DOHH2 (cell line): ENCODE results near the gene HOXA13.
A peak's percentile ranks its signal among the peaks of the same experiment; 100 is the strongest.

Experiments used
- CTCF ChIP-seq: fragments of 200-600 bp; sonication (generic); IDR thresholded peaks from one replicate; pipeline ENCODE4 v1.5.1; 2014; ENCODE audit warnings: antibody characterized with exemption, mild to moderate bottlenecking, low read depth, low read length; ENCODE audit not compliant: poor library complexity, severe bottlenecking
- EZH2phosphoT487 ChIP-seq: fragments of 200-600 bp; sonication (generic); IDR thresholded peaks from 2 replicates; pipeline ENCODE4 v1.6.1; 2017; ENCODE audit warnings: borderline replicate concordance, mild to moderate bottlenecking, antibody characterized with exemption, low read length, moderate library complexity, mixed read lengths

GRCh38 chr7:27151341-27151930 is 48.5 kb downstream of the HOXA13 start:
- TF ChIP-seq CTCF (no peak), EZH2phosphoT487 (peak; percentile 83; the same call in 1 of the 2 replicates)
